DND-41 (cell line): ENCODE measurements around the gene MTFR1L.

Source experiments
- ATAC-seq: fragments of 200-7000 bp; cut with Tn5 transposase; 3 replicates; pipeline ENCODE4 v1.9.1; 2021; ENCODE audit warnings: low read depth; ENCODE audit not compliant: insufficient read depth
- DNase-seq: peaks from one replicate; pipeline ENCODE4 v3.0.0-alpha.2; 2020
- H2AFZ ChIP-seq: 2 replicates; pipeline ENCODE4 v1.6.0; 2012; ENCODE audit warnings: low read depth, low read length
- H3K27ac ChIP-seq: 2 replicates; pipeline ENCODE4 v1.5.1; 2012; ENCODE audit warnings: low read length, inconsistent platforms
- H3K27me3 ChIP-seq: fragments of 200-600 bp; sonication (generic); 2 replicates; pipeline ENCODE4 v1.6.0; 2012; ENCODE audit warnings: low read length, mild to moderate bottlenecking, inconsistent platforms; ENCODE audit not compliant: insufficient read depth, poor library complexity
- H3K36me3 ChIP-seq: 2 replicates; pipeline ENCODE4 v1.5.1; 2012; ENCODE audit warnings: low read length, inconsistent platforms; ENCODE audit not compliant: insufficient read depth
- H3K4me1 ChIP-seq: 2 replicates; pipeline ENCODE4 v1.5.1; 2012; ENCODE audit warnings: mild to moderate bottlenecking, low read length; ENCODE audit not compliant: insufficient read depth
- H3K4me2 ChIP-seq: 2 replicates; pipeline ENCODE4 v1.6.0; 2012; ENCODE audit warnings: mild to moderate bottlenecking, moderate library complexity, low read length, inconsistent platforms; ENCODE audit not compliant: insufficient read depth
- H3K4me3 ChIP-seq, 2 experiments: fragments of 200-600 bp in 1 of 2; shearing (Covaris generic) in 1 of 2; 2 replicates each; pipeline ENCODE4 v1.5.1; 2012 to 2016; ENCODE audit warnings: inconsistent platforms in 2 of 2, low read length in 2 of 2, mild to moderate bottlenecking in 2 of 2, low read depth in 1 of 2, moderate library complexity in 1 of 2
- H3K79me2 ChIP-seq: 2 replicates; pipeline ENCODE4 v1.6.0; 2012; ENCODE audit warnings: low read length, inconsistent platforms; ENCODE audit not compliant: insufficient read depth
- H3K9ac ChIP-seq: 2 replicates; pipeline ENCODE4 v1.6.0; 2012; ENCODE audit warnings: low read depth, mild to moderate bottlenecking, inconsistent platforms, low read length, moderate library complexity
- H3K9me3 ChIP-seq: 2 replicates; pipeline ENCODE4 v1.5.1; 2012; ENCODE audit warnings: low read length, moderate library complexity, mild to moderate bottlenecking, inconsistent platforms; ENCODE audit not compliant: insufficient read depth, severe bottlenecking
- H4K20me1 ChIP-seq: 2 replicates; pipeline ENCODE4 v1.6.0; 2012; ENCODE audit warnings: low read length; ENCODE audit not compliant: insufficient read depth
- CTCF ChIP-seq: IDR thresholded peaks from 2 replicates; pipeline ENCODE4 v1.5.1; 2012; ENCODE audit warnings: borderline replicate concordance, low read length, moderate library complexity, mild to moderate bottlenecking; ENCODE audit not compliant: poor library complexity, severe bottlenecking; ENCODE audit errors: extremely low read depth
- EZH2 ChIP-seq: IDR thresholded peaks from 3 replicates; pipeline ENCODE4 v1.6.1; 2012; ENCODE audit warnings: borderline replicate concordance, low read depth, mild to moderate bottlenecking, moderate library complexity, low read length, inconsistent platforms; ENCODE audit not compliant: severe bottlenecking

Gene MTFR1L

GRCh38 chr1:25809283-25809926 is 10.3 kb upstream of the MTFR1L start:
- TF ChIP-seq EZH2 (no peak), CTCF (no peak)
- H3K36me3 ChIP-seq = no peaks in the 10 kb centered on the region

GRCh38 chr1:25809929-25810328 is 9.8 kb upstream of the MTFR1L start:
- no peak for DNase-seq
- ATAC-seq = no peak
- Histone ChIP-seq H3K4me3 (no peak overlapping the region), H3K4me1 (peaks cover 3% of the 10 kb centered on the region), H3K79me2 (no peaks in the 10 kb centered on the region), H2AFZ (no peak overlapping the region), H4K20me1 (peaks cover 8% of the 10 kb centered on the region), H3K27me3 (no peaks in the 10 kb centered on the region), H3K4me2 (no peak overlapping the region), H3K9ac (no peak overlapping the region), H3K27ac (no peak overlapping the region), H3K36me3 (no peaks in the 10 kb centered on the region), H3K9me3 (no peaks in the 10 kb centered on the region)
- TF ChIP-seq EZH2 (no peak), CTCF (no peak)

More at GRCh38 chr1:25809283-25809926, 10.3 kb upstream of the MTFR1L start:
- no peaks in the 10 kb centered on the region for H3K27me3 ChIP-seq
- H3K4me2 ChIP-seq = no peak overlapping the region
- peaks cover 3% of the 10 kb centered on the region for H3K4me1 ChIP-seq
- no peak for DNase-seq
- no peak overlapping the region for H3K27ac ChIP-seq
- H4K20me1 ChIP-seq = peaks cover 8% of the 10 kb centered on the region
- H3K9me3 ChIP-seq = no peaks in the 10 kb centered on the region
- H3K79me2 ChIP-seq = no peaks in the 10 kb centered on the region
- H3K4me3 ChIP-seq = no peak overlapping the region
- H2AFZ ChIP-seq = no peak overlapping the region
- ATAC-seq = no peak
- H3K9ac ChIP-seq = no peak overlapping the region

- H3K4me1 ChIP-seq = peaks cover 3% of the 10 kb centered on the region
- ATAC-seq (peak; percentile 90), DNase-seq (peak; percentile 78)
- TF ChIP-seq EZH2 = no peak
- TF ChIP-seq CTCF = peak; percentile 98
- H3K27me3 ChIP-seq = no peaks in the 10 kb centered on the region
- no peaks in the 10 kb centered on the region for H3K9me3 ChIP-seq
- H4K20me1 ChIP-seq = peaks cover 8% of the 10 kb centered on the region
- peak overlapping the region; percentile 68; the same call in 1 of the 2 replicates for H2AFZ ChIP-seq
- H3K4me2 ChIP-seq = no peak overlapping the region
- H3K36me3 ChIP-seq = no peaks in the 10 kb centered on the region
- 0 out of 2 replicates have a peak overlapping the region, but pooled peaks have one; percentile 12 for H3K9ac ChIP-seq
- H3K4me3 ChIP-seq = no peak overlapping the region
- no peak overlapping the region for H3K27ac ChIP-seq
- no peaks in the 10 kb centered on the region for H3K79me2 ChIP-seq
Observed at GRCh38 chr1:25810341-25811299, 9.1 kb upstream of the MTFR1L start.
